ENCODE data around the gene SEC14L1. TPM values are rescaled to one million over a fixed set of nuclear protein-coding genes. Genes with fewer than 3 reads are reported as not detected.
A peak's percentile ranks its signal among the peaks of the same experiment; 100 is the strongest.

The SEC14L1 gene
- total and polyA plus RNA-seq, 4 donors = 17.2 to 99.8 (median 49.2) TPM

- Histone ChIP-seq H3K36me3 (ENCODE audit: control insufficient read depth in 1 of 2, insufficient read depth in 2 of 2, low read length in 1 of 2) (peaks cover 0 to 4% of the 10 kb centered on the region in 2 donors), H3K4me3 (ENCODE audit: low read length in 2 of 2) (no peak overlapping the region), H3K27me3 (ENCODE audit: control insufficient read depth in 1 of 2, insufficient read depth in 2 of 2, low read length in 1 of 2) (no peaks in the 10 kb centered on the region), H3K9me3 (ENCODE audit: control insufficient read depth, low read length) (no peaks in the 10 kb centered on the region), H3K27ac (ENCODE audit: low read depth in 1 of 2, low read length in 2 of 2) (no peak overlapping the region), H3K4me1 (ENCODE audit: control insufficient read depth in 1 of 2, insufficient read depth in 2 of 2, low read length in 2 of 2) (no peaks in the 10 kb centered on the region)
- intact Hi-C loops (cut with DNase I) = no loop called here
- ATAC-seq (ENCODE audit: low FRiP score) (no peak), DNase-seq (no peak)
- 79 to 83% methylated on average over 3 of the region's 3 CpGs for WGBS, 2 donors
Observed at GRCh38 chr17:77193653-77194052, 52.9 kb downstream of the SEC14L1 start.

DNA sequence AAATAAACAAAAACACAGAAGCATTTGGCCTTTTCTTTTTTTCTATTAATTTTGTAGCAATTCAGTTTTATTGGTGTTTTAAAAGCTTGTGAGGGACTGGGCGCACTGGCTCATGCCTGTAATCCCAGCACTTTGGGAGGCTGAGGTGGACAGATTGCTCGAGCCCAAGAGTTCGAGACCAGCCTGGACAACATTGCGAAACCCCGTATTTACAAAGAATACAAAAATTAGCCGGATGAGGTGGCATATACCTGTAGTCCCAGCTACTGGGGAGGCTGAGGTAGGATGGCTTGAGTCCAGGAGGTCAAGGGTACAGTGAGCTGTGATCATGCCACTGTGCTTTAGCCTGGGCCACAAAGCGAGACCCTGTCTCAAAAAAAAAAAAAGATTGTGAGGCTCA lies 53.4 kb downstream of the SEC14L1 start:
- Histone ChIP-seq H3K9me3 (ENCODE audit: control insufficient read depth, low read length) (no peaks in the 10 kb centered on the region), H3K27ac (ENCODE audit: low read depth in 1 of 2, low read length in 2 of 2) (no peak overlapping the region), H3K4me1 (ENCODE audit: control insufficient read depth in 1 of 2, insufficient read depth in 2 of 2, low read length in 2 of 2) (no peaks in the 10 kb centered on the region), H3K36me3 (ENCODE audit: control insufficient read depth in 1 of 2, insufficient read depth in 2 of 2, low read length in 1 of 2) (peaks cover under 1 to 4% of the 10 kb centered on the region in 2 donors), H3K27me3 (ENCODE audit: control insufficient read depth in 1 of 2, insufficient read depth in 2 of 2, low read length in 1 of 2) (no peaks in the 10 kb centered on the region), H3K4me3 (ENCODE audit: low read length in 2 of 2) (no peak overlapping the region)
- intact Hi-C loops (cut with DNase I) = no loop called here
- WGBS, 2 donors = 94 to 96% methylated on average over 7 of the region's 7 CpGs
- DNase-seq = no peak
- ATAC-seq (ENCODE audit: low FRiP score) = no peak

DNA sequence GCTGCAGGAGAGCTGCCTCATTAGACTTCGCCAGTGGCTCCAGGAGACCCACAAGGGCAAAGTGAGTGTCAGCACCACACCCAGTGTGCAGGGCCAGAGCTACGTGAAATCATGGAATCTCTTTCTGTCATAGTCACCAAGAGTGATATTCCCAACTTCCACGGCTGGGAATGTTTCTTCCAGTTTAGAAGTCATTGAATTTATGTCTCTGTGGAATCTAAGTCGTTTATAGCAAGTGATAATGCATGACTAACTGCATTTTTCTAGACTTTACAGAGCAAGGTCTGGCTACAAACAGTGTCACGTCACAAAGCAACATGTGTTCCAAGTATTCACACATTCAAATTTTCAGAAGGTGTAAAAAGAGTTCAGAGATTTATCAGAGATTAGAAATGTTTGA lies 55.5 kb downstream of the SEC14L1 start:
- Histone ChIP-seq H3K4me3 (ENCODE audit: low read length in 2 of 2) (no peak overlapping the region), H3K27me3 (ENCODE audit: control insufficient read depth in 1 of 2, insufficient read depth in 2 of 2, low read length in 1 of 2) (no peaks in the 10 kb centered on the region), H3K4me1 (ENCODE audit: control insufficient read depth in 1 of 2, insufficient read depth in 2 of 2, low read length in 2 of 2) (no peaks in the 10 kb centered on the region), H3K36me3 (ENCODE audit: control insufficient read depth in 1 of 2, insufficient read depth in 2 of 2, low read length in 1 of 2) (peaks cover 3 to 4% of the 10 kb centered on the region in 2 donors), H3K27ac (ENCODE audit: low read depth in 1 of 2, low read length in 2 of 2) (no peak overlapping the region), H3K9me3 (ENCODE audit: control insufficient read depth, low read length) (no peaks in the 10 kb centered on the region)
- ATAC-seq (ENCODE audit: low FRiP score) (no peak), DNase-seq (no peak)
- intact Hi-C loops (cut with DNase I) = no loop called here
- 74 to 77% methylated on average over 5 of the region's 5 CpGs for WGBS, 2 donors

DNA sequence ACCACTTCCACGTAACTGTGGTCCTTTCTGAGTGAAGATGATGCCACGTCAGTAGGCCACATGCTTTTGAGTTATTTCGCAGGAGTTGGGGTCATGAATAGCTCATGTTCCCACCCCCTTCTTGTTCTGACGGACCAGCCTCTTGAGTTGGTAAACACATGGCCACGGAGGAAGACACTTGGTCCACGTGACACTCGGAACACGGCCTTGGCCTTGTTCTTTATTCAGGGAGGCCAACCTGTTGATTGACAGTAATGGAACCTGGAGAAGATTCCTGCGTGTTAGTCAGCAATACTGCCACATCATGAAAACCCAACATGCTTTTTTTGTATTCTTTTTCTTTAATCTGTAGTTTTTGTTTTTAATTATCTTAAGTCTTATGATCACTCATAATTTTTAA lies 56.3 kb downstream of the SEC14L1 start:
- ATAC-seq (ENCODE audit: low FRiP score) (no peak), DNase-seq (no peak)
- WGBS, 2 donors = 91 to 93% methylated on average over 9 of the region's 9 CpGs
- Histone ChIP-seq H3K9me3 (ENCODE audit: control insufficient read depth, low read length) (no peaks in the 10 kb centered on the region), H3K27ac (ENCODE audit: low read depth in 1 of 2, low read length in 2 of 2) (no peak overlapping the region), H3K27me3 (ENCODE audit: control insufficient read depth in 1 of 2, insufficient read depth in 2 of 2, low read length in 1 of 2) (no peaks in the 10 kb centered on the region), H3K36me3 (ENCODE audit: control insufficient read depth in 1 of 2, insufficient read depth in 2 of 2, low read length in 1 of 2) (peaks cover 3 to 4% of the 10 kb centered on the region in 2 donors), H3K4me3 (ENCODE audit: low read length in 2 of 2) (no peak overlapping the region), H3K4me1 (ENCODE audit: control insufficient read depth in 1 of 2, insufficient read depth in 2 of 2, low read length in 2 of 2) (no peaks in the 10 kb centered on the region)
- intact Hi-C loops (cut with DNase I) = no loop called here

- no peak overlapping the region for H3K27ac ChIP-seq (ENCODE audit: low read depth in 1 of 2, low read length in 2 of 2)
- H3K36me3 ChIP-seq (ENCODE audit: control insufficient read depth in 1 of 2, insufficient read depth in 2 of 2, low read length in 1 of 2) = peaks cover 3 to 8% of the 10 kb centered on the region in 2 donors
- WGBS, 2 donors = 60 to 63% methylated on average over 10 of the region's 10 CpGs
- DNase-seq (peak in 1 of 2 donors; percentile 57), ATAC-seq (ENCODE audit: low FRiP score) (no peak)
- no peaks in the 10 kb centered on the region for H3K4me1 ChIP-seq (ENCODE audit: control insufficient read depth in 1 of 2, insufficient read depth in 2 of 2, low read length in 2 of 2)
- H3K9me3 ChIP-seq (ENCODE audit: control insufficient read depth, low read length) = no peaks in the 10 kb centered on the region
- intact Hi-C loops (cut with DNase I) = no loop called here
- no peaks in the 10 kb centered on the region for H3K27me3 ChIP-seq (ENCODE audit: control insufficient read depth in 1 of 2, insufficient read depth in 2 of 2, low read length in 1 of 2)
- H3K4me3 ChIP-seq (ENCODE audit: low read length in 2 of 2) = no peak overlapping the region
Observed at GRCh38 chr17:77200711-77201110, 59.9 kb downstream of the SEC14L1 start.

DNA sequence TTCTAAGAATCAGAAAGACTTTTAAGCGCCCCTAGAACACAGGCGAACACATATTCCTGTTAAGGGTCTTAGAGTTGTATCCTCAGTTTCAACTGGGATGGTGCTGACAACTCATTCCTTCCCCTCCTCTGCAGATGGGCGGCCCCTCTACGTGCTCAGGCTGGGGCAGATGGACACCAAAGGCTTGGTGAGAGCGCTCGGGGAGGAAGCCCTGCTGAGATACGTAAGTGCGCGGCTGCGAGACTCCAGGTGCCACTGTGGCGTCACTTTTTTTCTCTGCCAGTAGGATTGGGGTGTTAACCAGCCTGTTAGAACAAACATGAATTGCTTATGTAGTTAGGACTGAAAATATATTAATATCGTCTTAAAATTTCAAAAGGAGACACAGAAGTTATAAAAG lies 62.7 kb downstream of the SEC14L1 start:
- no peaks in the 10 kb centered on the region for H3K4me1 ChIP-seq (ENCODE audit: control insufficient read depth in 1 of 2, insufficient read depth in 2 of 2, low read length in 2 of 2)
- intact Hi-C loops (cut with DNase I) = no loop called here
- no peak overlapping the region for H3K4me3 ChIP-seq (ENCODE audit: low read length in 2 of 2)
- H3K27ac ChIP-seq (ENCODE audit: low read depth in 1 of 2, low read length in 2 of 2) = no peak overlapping the region
- peak in 1 of 2 donors; percentile 43 for DNase-seq
- H3K27me3 ChIP-seq (ENCODE audit: control insufficient read depth in 1 of 2, insufficient read depth in 2 of 2, low read length in 1 of 2) = no peaks in the 10 kb centered on the region
- H3K9me3 ChIP-seq (ENCODE audit: control insufficient read depth, low read length) = no peaks in the 10 kb centered on the region
- H3K36me3 ChIP-seq (ENCODE audit: control insufficient read depth in 1 of 2, insufficient read depth in 2 of 2, low read length in 1 of 2) = peaks cover 3 to 6% of the 10 kb centered on the region in 2 donors
- 91 to 93% methylated on average over 12 of the region's 12 CpGs for WGBS, 2 donors
- no peak for ATAC-seq (ENCODE audit: low FRiP score)

DNA sequence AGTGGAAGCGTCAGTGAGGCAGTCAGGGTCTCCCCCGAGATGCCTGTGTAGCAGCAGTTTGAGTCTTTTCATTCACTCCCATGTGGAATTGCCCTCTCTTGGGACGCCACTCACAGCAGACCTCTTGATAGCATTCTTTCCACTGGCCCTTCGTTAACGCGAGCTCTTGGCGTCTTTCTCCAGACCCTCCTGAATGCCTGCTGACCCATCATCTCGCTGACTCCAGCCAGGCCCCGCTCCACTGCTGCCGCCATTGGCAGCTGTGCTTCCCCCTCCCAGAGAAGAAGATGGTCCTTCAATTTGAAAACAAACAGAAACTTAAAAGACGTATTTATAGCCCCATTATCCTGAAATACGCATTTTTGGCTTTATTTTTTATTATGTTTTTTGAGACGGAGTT lies 63.1 kb downstream of the SEC14L1 start:
- no peaks in the 10 kb centered on the region for H3K4me1 ChIP-seq (ENCODE audit: control insufficient read depth in 1 of 2, insufficient read depth in 2 of 2, low read length in 2 of 2)
- H3K4me3 ChIP-seq (ENCODE audit: low read length in 2 of 2) = no peak overlapping the region
- ATAC-seq (ENCODE audit: low FRiP score) (no peak), DNase-seq (peak in 1 of 2 donors; percentile 40)
- intact Hi-C loops (cut with DNase I) = no loop called here
- no peaks in the 10 kb centered on the region for H3K9me3 ChIP-seq (ENCODE audit: control insufficient read depth, low read length)
- H3K27me3 ChIP-seq (ENCODE audit: control insufficient read depth in 1 of 2, insufficient read depth in 2 of 2, low read length in 1 of 2) = no peaks in the 10 kb centered on the region
- H3K36me3 ChIP-seq (ENCODE audit: control insufficient read depth in 1 of 2, insufficient read depth in 2 of 2, low read length in 1 of 2) = peaks cover 3 to 6% of the 10 kb centered on the region in 2 donors
- no peak overlapping the region for H3K27ac ChIP-seq (ENCODE audit: low read depth in 1 of 2, low read length in 2 of 2)
- WGBS, 2 donors = 90 to 92% methylated on average over 13 of the region's 13 CpGs

DNA sequence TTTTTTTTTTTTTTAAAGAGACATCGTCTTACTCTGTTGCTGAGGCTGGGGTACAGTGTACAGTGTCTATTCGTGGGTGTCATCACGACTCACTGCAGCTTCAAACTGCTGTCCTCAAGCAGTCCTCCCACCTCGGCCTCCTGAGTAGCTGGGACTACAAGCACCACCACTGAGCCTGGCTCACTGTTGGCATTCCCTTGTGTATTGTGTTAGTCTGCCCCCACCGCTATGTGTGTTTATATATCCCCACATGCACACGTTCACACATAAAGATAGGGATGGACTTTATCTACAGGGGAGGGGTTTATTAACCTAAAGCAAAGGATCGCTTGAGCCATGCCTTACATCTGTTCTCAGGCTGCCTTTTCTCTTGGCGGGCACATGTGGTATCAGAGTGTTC lies 63.8 kb downstream of the SEC14L1 start:
- H3K36me3 ChIP-seq (ENCODE audit: control insufficient read depth in 1 of 2, insufficient read depth in 2 of 2, low read length in 1 of 2) = peaks cover 0 to 6% of the 10 kb centered on the region in 2 donors
- intact Hi-C loops (cut with DNase I) = no loop called here

DNA sequence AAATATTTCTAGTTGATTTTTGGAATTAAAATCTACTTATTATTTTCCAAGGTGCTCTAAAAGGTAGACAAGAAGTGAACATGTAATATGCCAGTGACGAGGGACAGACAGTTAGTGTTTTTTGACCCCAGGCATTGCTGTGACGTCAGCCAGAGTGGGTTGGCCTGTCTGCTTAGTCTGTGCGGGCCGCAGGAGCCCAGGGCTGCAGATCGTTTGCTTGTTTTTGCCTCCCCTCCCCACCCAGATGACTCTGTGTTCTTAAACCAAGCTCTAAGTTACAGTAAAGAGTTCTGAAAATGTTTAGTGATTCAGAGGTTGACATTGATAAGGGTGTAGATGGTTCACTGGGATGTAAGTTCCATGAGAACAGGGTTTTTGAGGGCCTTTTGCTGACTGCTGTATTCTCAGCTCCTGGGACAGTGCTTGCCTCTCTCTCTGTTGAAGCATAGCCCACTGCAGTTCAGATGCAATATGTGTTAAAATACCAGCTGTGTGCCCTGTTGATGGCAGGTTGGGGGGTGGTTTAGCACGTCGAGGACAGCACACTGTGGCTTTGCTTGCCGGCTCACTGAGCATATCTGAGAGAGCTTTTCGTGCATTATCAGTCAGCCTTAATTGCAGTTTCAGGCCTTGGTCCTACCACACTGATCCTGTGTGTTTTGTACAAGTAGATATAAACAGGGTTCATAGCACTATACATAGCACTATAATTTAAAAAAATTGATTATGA lies 64.8 kb downstream of the SEC14L1 start:
- peaks cover 0 to 9% of the 10 kb centered on the region in 2 donors for H3K36me3 ChIP-seq (ENCODE audit: control insufficient read depth in 1 of 2, insufficient read depth in 2 of 2, low read length in 1 of 2)
- 78 to 79% methylated on average over 9 of the region's 9 CpGs for WGBS, 2 donors
- intact Hi-C loops (cut with DNase I) = loop anchor here in 1 of 2 donors (5.0 kb wide), 1 partner anchor 108 kb away; no protein-coding TSS in a partner anchor
- ATAC-seq (ENCODE audit: low FRiP score) (no peak), DNase-seq (peak in 1 of 2 donors; percentile 32)
- H3K27ac ChIP-seq (ENCODE audit: low read depth in 1 of 2, low read length in 2 of 2) = no peak overlapping the region
- no peaks in the 10 kb centered on the region for H3K27me3 ChIP-seq (ENCODE audit: control insufficient read depth in 1 of 2, insufficient read depth in 2 of 2, low read length in 1 of 2)
- H3K9me3 ChIP-seq (ENCODE audit: control insufficient read depth, low read length) = no peaks in the 10 kb centered on the region
- no peaks in the 10 kb centered on the region for H3K4me1 ChIP-seq (ENCODE audit: control insufficient read depth in 1 of 2, insufficient read depth in 2 of 2, low read length in 2 of 2)
- H3K4me3 ChIP-seq (ENCODE audit: low read length in 2 of 2) = no peak overlapping the region

More for the DNA sequence above, 63.8 kb downstream of the SEC14L1 start:
- Histone ChIP-seq H3K9me3 (ENCODE audit: control insufficient read depth, low read length) (no peaks in the 10 kb centered on the region), H3K27ac (ENCODE audit: low read depth in 1 of 2, low read length in 2 of 2) (no peak overlapping the region), H3K4me3 (ENCODE audit: low read length in 2 of 2) (no peak overlapping the region), H3K4me1 (ENCODE audit: control insufficient read depth in 1 of 2, insufficient read depth in 2 of 2, low read length in 2 of 2) (no peaks in the 10 kb centered on the region), H3K27me3 (ENCODE audit: control insufficient read depth in 1 of 2, insufficient read depth in 2 of 2, low read length in 1 of 2) (no peaks in the 10 kb centered on the region)
- 84 to 86% methylated on average over 8 of the region's 8 CpGs for WGBS, 2 donors
- ATAC-seq (ENCODE audit: low FRiP score) (no peak), DNase-seq (peak in 1 of 2 donors; percentile 25)
